CD4-positive, alpha-beta T cell treated with Interferon gamma for 1 hour (primary cell): ENCODE data around the gene ING5.

ENCODE experiments used
- DNase-seq: peaks from one replicate; pipeline ENCODE4 v3.0.0-alpha.2; 2020

Gene ING5

GRCh38 chr2:241673189-241673663, 28.6 kb upstream of the ING5 start:
- DNase-seq: no peak

GRCh38 chr2:241673797-241674725, 27.8 kb upstream of the ING5 start:
- DNase-seq: no peak

GRCh38 chr2:241675885-241676284, 26.0 kb upstream of the ING5 start:
- no peak for DNase-seq

GRCh38 chr2:241676665-241677064, 25.2 kb upstream of the ING5 start:
- DNase-seq: no peak

GRCh38 chr2:241677392-241677791, 24.4 kb upstream of the ING5 start:
- DNase-seq: no peak

GRCh38 chr2:241678307-241678706, 23.5 kb upstream of the ING5 start:
- DNase-seq: no peak

- DNase-seq: no peak
Observed at GRCh38 chr2:241678784-241679540, 22.9 kb upstream of the ING5 start.

GRCh38 chr2:241680044-241680443, 21.8 kb upstream of the ING5 start:
- no peak for DNase-seq

GRCh38 chr2:241680827-241681599, 20.8 kb upstream of the ING5 start:
- DNase-seq: no peak

- DNase-seq: no peak
Observed at GRCh38 chr2:241686324-241686649, 15.6 kb upstream of the ING5 start.

GRCh38 chr2:241686650-241687425, 15.0 kb upstream of the ING5 start, which contains the start of gene DTYMK:
Gene DTYMK (minus strand): TSS chr2:241686815. CDS start chr2:241686783, 32 bp downstream.
- DNase-seq: peak; percentile 94

- no peak for DNase-seq
Observed at GRCh38 chr2:241689306-241689705, 12.5 kb upstream of the ING5 start.

GRCh38 chr2:241690202-241690717, 11.6 kb upstream of the ING5 start:
- DNase-seq: no peak

- DNase-seq: no peak
Observed at GRCh38 chr2:241692448-241692847, 9.4 kb upstream of the ING5 start.

GRCh38 chr2:241695651-241696050, 6.2 kb upstream of the ING5 start:
- DNase-seq: no peak

- DNase-seq: no peak
Observed at GRCh38 chr2:241701149-241701398, 765 bp upstream of the ING5 start.

- DNase-seq: peak; percentile 88
Observed at GRCh38 chr2:241702155-241703031, 554 bp downstream of the ING5 start.

GRCh38 chr2:241703032-241703604, 1.3 kb downstream of the ING5 start:
- no peak for DNase-seq

- DNase-seq: no peak
Observed at GRCh38 chr2:241706537-241706936, 4.7 kb downstream of the ING5 start.

GRCh38 chr2:241708879-241709278, 7.0 kb downstream of the ING5 start:
- no peak for DNase-seq

- DNase-seq: no peak
Observed at GRCh38 chr2:241719093-241719492, 17.3 kb downstream of the ING5 start.
